Islet of Langerhans (tissue), 1 donor: ENCODE data around the gene OSBPL8.
"Not testable (repeated sequence)": the region's sequence is repeated elsewhere in the genome, so short reads cannot be mapped to it uniquely, and the experiment has no call there.

Experiments used
- FAIRE-seq: peaks from one replicate; lab custom pipeline; 2011; peaks lifted over from hg19 to GRCh38; lab: Jason Lieb, UNC

OSBPL8 gene

DNA sequence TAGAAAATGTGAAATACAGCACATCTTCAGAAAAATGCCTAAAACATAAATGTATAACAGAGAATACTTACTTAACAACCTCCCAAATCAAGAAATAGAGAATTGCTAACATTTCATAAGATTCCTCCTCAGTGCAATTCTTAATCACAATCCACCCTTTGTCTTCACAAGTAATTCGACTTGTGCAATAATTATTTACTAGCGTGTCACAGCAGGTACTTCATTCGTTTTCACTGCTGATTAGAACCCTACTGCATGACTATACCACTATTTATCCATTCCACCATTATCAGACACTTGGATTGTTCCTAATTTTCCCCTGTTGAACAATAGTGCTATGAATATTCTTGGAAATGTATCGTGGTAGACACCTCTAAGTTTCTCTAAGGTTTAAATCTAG is 146.4 kb downstream of the OSBPL8 start:
- no peak for FAIRE-seq

DNA sequence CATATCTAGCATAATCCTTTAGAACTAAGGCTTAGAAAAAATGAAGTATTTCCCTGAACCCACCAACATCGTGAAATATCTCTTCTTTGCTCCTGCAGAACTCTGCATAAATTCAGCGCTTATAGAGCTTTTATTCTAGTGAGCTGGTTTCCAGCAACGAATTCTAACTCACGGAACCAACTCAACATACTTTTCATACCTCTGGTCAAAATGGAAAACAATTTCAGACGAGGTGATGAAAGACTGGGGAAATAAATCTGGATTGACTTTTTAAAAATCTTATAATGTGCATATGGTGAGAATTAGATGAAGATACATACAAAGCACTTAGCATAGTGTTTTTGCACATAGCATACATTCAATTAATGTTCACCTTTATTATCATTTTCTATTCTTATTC is 148.8 kb downstream of the OSBPL8 start:
- FAIRE-seq: no peak

- no peak for FAIRE-seq
Measured at GRCh38 chr12:76410371-76410770, 149.2 kb downstream of the OSBPL8 start.

GRCh38 chr12:76409074-76409473 is 150.5 kb downstream of the OSBPL8 start:
- FAIRE-seq: no peak

DNA sequence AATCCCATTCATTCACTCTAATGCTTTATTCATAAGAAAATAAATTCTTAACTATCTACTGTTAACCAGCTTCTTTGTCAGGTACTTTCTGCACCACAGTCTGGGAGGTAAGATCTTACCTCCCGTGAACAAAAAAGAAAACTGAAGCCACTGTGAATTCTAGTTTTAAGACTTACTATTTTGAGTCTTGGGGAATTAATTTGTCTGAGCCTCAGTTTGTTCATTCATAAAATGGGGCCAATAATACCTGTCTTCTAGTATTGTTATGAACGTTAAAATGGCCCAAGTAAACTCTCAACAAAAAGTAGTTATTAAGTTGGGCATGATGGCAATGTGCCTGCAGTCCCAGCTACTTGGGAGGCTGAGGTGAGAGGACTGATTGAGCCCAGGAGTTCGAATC is 151.9 kb downstream of the OSBPL8 start:
- FAIRE-seq: no peak

DNA sequence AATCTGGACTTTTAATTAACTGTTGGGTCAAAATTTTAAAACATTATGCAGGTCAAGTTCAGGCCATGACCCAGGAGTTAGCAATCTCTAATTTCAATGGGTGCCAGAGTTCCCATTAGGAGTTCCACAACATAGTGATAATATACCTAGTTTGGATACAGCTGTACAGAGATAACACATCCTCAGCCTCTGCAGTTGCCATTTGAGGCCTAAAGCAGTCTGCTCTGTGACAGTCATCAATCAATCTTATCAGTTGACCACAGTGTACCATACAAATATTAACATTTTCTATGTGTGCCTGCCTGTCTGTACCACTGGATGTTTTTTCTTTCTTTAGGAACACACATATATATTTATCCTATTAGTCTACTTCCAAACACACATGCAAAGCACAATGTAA is 157.3 kb downstream of the OSBPL8 start:
- no peak for FAIRE-seq

DNA sequence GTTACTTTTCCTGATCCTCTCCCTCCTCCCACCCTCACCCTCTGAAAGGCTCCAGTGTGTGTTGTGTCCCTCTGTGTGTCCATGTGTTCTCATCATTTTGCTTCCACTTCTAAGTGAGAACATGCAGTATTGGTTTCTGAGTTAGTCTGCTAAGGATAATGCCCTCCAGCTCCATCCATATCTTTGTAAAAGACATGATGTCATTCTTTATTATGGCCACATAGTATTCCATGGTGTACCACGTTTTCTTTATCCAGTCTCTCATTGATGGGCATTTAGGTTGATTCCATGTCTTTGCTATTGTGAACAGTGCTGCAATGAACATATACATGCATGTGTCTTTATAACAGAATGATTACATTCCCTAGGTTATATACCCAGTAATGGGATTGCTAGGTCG is 159.4 kb downstream of the OSBPL8 start:
- FAIRE-seq: no peak

- no peak for FAIRE-seq
Measured at GRCh38 chr12:76399040-76399439, 160.5 kb downstream of the OSBPL8 start.

DNA sequence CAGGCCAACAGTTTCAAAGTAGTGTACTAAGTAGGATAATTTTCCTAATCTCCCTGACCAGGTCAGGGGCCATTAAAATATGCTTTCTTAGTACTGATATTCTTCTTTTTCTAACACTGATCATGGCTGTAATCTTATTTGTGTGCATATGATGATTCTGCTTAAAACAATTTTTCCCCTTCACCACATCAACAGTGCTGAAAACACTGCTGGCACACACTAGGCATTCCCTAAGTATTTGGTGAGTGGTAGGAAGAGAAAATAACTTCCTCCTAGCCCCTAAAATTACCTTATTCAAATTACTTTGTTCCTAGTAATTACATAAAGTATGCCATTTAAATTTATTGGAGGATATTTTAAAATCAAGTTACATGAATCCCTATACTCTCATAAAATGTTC is 161.5 kb downstream of the OSBPL8 start:
- FAIRE-seq: no peak

DNA sequence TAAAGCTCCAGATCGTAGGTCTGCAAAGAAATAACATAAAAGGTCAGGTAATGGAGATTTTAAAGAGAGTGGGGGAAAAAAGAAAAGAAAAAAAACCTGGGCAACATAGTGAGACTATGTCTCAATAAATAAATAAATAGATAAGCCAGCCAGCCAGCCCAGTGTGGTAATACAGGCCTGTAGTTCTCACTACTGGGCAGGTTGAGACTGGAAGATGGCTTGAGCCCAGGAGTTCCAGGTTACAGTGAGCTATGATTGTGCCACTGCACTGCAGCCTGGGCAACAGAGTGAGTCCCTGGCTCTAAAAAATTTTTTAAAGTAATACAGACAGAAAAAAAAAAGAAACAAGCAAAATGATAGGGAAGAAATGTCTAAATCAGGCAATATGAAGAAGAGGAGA is 168.1 kb downstream of the OSBPL8 start:
- FAIRE-seq: no peak

DNA sequence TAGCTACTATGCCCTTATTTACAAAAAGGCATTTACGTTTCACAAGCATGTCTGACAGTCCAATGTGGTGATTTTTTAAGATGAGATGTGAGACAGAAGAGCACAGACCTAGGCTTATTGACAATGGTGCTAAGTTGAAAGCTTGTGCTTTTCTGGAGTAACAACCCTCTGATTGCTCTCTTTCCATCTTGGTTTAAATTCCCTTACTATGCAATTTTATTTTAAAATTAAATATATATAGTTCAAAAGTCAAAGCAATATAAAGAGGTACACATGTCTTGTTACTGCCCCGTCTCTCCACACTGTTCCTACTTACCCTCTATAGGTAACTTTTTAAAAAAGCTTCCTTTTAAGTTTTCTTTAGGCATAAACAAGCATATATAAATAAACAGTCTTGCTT is 172.0 kb downstream of the OSBPL8 start:
- FAIRE-seq: no peak

DNA sequence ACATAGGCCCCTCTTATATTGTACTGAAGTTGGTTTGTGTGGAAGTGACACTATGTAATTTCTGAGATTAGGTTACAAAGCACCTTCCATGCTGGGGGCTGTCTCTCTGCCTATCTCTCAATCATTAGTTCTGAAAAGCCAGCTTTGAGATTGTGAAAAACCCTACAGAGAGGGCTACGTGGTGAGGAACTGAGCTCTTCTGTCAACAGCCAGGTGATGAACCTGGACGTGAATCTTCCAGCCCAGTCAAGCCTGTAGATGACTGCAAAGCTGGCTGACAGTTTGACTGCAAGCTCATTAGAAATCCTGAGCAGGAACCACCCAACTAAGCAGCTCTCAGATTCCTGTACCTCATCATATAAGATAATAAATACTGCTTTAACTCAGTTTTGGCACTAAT is 175.0 kb downstream of the OSBPL8 start:
- no peak for FAIRE-seq

- FAIRE-seq: no peak
Measured at GRCh38 chr12:76383988-76384387, 175.6 kb downstream of the OSBPL8 start.

- no peak for FAIRE-seq
Measured at GRCh38 chr12:76379261-76379660, 180.3 kb downstream of the OSBPL8 start.

GRCh38 chr12:76376876-76377275 is 182.7 kb downstream of the OSBPL8 start:
- not testable (repeated sequence) for FAIRE-seq

GRCh38 chr12:76375939-76376338 is 183.6 kb downstream of the OSBPL8 start:
- no peak for FAIRE-seq

- FAIRE-seq: peak; percentile 62
Measured at GRCh38 chr12:76375470-76375869, 184.1 kb downstream of the OSBPL8 start.

DNA sequence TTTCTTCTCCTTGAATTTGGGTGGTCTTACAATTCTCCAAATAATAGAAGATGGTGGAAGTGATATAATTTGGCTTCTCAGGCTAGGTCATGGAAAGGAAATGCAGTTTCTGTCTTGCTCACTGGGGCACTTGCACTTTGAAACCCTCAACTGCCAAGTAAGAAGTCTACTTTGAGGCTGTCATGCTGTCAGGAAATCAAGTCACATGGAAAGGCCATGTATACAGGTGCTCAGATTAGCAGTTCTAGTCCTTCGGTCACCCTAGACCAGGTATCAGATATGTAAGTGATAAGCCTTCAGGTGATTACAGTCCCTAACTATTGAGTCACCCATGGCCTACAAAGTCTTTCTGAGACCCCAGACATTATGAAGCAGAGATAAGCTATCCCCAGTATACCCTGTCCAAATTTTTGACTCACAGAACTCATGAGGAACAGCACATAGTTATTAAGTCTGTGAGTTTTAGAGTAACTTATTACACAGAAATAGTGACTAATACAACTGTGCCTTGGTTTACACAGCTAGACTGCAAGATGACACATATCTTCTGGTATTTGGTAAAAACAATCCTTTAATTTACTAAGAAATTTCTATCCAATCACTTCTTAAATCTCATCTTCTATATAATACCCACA is 185.1 kb downstream of the OSBPL8 start:
- no peak for FAIRE-seq

GRCh38 chr12:76368230-76368629 is 191.3 kb downstream of the OSBPL8 start:
- no peak for FAIRE-seq

DNA sequence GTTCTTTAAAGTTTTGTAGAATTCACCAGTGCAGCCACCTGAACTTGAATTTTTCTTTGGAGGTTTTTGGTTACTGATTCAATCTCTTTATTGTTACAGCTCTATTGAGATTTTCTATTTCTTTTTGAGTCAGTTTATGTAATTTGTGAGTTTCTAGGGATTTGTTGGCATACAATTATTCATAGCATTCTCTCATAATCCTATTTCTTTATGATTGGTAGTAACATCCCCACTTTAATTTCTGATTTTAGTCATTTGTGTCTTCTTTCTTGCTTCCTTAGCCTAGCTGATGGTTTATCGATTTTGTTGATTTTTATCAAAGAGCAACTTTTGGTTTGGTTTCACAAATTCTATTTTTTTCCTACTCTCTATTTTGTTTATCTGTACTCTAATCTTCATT is 193.4 kb downstream of the OSBPL8 start:
- FAIRE-seq: no peak

- FAIRE-seq: not testable (repeated sequence)
Measured at GRCh38 chr12:76364131-76364530, 195.4 kb downstream of the OSBPL8 start.

DNA sequence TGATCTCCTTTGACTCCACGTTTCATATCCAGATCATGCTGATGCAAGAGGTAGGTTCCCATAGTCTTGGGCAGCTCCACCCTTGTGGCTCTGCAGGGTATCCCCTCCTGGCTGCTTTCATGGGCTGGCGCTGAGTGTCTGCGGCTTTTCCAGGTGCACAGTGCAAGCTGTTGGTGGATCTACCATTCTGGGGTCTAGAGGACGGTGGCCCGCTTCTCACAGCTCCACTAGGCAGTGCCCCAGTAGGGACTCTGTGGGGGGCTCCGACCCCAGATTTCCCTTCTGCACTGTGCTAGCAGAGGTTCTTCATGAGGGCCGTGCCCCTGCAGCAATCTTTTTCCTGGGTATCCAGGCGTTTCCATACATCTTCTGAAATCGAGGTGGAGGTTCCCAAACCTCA is 199.3 kb downstream of the OSBPL8 start:
- no peak for FAIRE-seq

DNA sequence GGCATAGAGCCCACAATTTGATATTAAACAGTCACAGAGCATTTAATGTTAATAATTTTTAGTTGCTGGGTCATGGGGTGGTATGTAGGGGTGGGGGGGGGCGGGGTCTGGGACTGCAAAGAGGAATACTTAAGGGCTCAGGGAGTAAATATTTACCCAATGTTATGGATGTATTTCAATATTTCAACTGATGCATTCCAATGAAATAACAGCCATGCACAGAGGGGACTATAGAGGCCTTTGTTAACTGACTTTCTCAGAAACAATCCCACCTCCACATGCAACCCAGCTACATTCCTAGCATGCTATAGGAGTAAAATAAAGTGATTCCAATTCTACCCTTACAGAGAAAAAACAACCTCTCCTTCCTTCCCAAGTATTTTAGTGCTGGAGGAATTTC is 203.5 kb downstream of the OSBPL8 start:
- no peak for FAIRE-seq

DNA sequence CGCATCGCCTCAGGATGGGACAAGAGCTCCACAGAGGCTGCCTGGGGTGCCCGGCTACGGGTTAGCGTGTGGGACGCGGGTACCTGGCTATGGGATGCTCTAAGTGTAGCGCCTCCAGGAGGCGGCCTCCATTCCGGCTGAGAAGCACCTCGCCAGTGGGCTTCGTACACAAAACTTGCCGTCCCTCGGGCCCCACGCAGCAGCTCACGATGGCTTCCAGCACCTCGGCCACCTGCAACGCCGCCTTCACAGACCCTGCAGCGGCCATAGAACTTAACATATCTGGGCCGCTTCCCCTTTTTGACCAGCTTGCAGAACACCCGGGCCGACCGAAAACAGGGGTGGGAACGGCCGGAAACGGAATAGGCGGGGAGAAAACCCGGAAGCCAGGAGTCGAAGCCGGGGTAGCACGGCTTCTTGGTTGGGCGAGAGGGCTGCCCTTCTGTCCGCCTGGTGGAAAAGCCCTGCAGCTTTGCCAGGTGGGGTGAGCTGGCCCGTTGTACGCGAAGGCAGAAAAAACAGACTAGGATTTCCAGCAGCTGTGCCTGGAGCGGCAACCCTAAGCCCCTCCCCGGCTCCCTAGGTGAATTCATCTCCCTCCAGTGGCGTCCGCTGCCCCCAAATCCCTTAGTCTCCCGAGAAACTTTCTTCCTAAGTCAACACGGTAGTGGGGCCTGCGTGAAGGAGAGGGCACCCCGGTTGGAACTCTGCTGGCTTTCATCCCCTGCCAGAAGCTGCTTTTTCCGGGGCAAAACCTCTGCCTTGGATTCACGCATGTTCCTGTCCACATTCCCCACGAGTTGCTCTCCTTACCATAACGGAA is 211.3 kb downstream of the OSBPL8 start, which contains the start of gene BBS10:
TSS of gene BBS10 (minus strand) at position 337 of the 823 bp plus-strand sequence. CDS start at position 280, 57 bp downstream.
- FAIRE-seq: no peak
